ENCODE measurements around the gene CAPN5. TPM values are rescaled to one million over a fixed set of nuclear protein-coding genes. Genes with fewer than 3 reads are reported as not detected.

The CAPN5 gene
- total and polyA plus RNA-seq, 2 of the 13 experiments (the other 11 are each of a cell fraction or from before 2014, with no cell fraction given) = 0.27 to 1.2 TPM

GRCh38 chr11:77130763-77131513, 64.2 kb downstream of the CAPN5 start (continued):
- TF ChIP-seq, protein P1, sequence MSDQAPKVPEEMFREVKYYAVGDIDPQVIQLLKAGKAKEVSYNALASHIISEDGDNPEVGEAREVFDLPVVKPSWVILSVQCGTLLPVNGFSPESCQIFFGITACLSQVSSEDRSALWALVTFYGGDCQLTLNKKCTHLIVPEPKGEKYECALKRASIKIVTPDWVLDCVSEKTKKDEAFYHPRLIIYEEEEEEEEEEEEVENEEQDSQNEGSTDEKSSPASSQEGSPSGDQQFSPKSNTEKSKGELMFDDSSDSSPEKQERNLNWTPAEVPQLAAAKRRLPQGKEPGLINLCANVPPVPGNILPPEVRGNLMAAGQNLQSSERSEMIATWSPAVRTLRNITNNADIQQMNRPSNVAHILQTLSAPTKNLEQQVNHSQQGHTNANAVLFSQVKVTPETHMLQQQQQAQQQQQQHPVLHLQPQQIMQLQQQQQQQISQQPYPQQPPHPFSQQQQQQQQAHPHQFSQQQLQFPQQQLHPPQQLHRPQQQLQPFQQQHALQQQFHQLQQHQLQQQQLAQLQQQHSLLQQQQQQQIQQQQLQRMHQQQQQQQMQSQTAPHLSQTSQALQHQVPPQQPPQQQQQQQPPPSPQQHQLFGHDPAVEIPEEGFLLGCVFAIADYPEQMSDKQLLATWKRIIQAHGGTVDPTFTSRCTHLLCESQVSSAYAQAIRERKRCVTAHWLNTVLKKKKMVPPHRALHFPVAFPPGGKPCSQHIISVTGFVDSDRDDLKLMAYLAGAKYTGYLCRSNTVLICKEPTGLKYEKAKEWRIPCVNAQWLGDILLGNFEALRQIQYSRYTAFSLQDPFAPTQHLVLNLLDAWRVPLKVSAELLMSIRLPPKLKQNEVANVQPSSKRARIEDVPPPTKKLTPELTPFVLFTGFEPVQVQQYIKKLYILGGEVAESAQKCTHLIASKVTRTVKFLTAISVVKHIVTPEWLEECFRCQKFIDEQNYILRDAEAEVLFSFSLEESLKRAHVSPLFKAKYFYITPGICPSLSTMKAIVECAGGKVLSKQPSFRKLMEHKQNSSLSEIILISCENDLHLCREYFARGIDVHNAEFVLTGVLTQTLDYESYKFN (CRISPR knock-in tag; conservative IDR thresholded peaks at IDR 0.05) = peak; percentile 78
- TF ChIP-seq, protein P2, sequence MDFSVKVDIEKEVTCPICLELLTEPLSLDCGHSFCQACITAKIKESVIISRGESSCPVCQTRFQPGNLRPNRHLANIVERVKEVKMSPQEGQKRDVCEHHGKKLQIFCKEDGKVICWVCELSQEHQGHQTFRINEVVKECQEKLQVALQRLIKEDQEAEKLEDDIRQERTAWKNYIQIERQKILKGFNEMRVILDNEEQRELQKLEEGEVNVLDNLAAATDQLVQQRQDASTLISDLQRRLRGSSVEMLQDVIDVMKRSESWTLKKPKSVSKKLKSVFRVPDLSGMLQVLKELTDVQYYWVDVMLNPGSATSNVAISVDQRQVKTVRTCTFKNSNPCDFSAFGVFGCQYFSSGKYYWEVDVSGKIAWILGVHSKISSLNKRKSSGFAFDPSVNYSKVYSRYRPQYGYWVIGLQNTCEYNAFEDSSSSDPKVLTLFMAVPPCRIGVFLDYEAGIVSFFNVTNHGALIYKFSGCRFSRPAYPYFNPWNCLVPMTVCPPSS (IDR thresholded peaks at IDR 0.05) = no peak
- TF ChIP-seq JUN (CRISPR knock-in tag; IDR thresholded peaks at IDR 0.05) (0 out of 2 replicates have a peak, but pooled peaks have one; percentile 30), FOXC1 (CRISPR knock-in tag; IDR thresholded peaks at IDR 0.05; ENCODE audit: borderline replicate concordance) (0 out of 2 replicates have a peak, but pooled peaks have one; percentile 70), TEAD2 (CRISPR knock-in tag; IDR thresholded peaks at IDR 0.05) (no peak), ZNF460 (CRISPR knock-in tag; IDR thresholded peaks at IDR 0.05; ENCODE audit: borderline replicate concordance) (no peak), ZSCAN9 (CRISPR knock-in tag; IDR thresholded peaks at IDR 0.05; ENCODE audit: borderline replicate concordance) (peak; percentile 27; the same call in 1 of the 2 replicates), PAF1 (CRISPR knock-in tag; IDR thresholded peaks at IDR 0.05) (no peak), CENPBD1 (CRISPR knock-in tag; IDR thresholded peaks at IDR 0.05; ENCODE audit: borderline replicate concordance, low read depth) (no peak), KDM6A (CRISPR knock-in tag; IDR thresholded peaks at IDR 0.05; ENCODE audit: low read depth) (peak; percentile 45; the same call in 1 of the 2 replicates), MEF2D (CRISPR knock-in tag; IDR thresholded peaks at IDR 0.05) (no peak), HOXA5 (CRISPR knock-in tag; IDR thresholded peaks at IDR 0.05) (no peak), DBP (CRISPR knock-in tag; IDR thresholded peaks at IDR 0.05; ENCODE audit: not compliant biosample characterization) (no peak), ZFP62 (CRISPR knock-in tag; IDR thresholded peaks at IDR 0.05) (no peak), LBX2 (CRISPR knock-in tag; IDR thresholded peaks at IDR 0.05; ENCODE audit: borderline replicate concordance) (no peak), NR1H2 (CRISPR knock-in tag; IDR thresholded peaks at IDR 0.05; ENCODE audit: borderline replicate concordance, low read depth) (no peak), CCAR2 (optimal IDR thresholded peaks at IDR 0.05; ENCODE audit: low read depth, low read length) (no peak), ELF1 (CRISPR knock-in tag; IDR thresholded peaks at IDR 0.05) (no peak), ZNF883 (CRISPR knock-in tag; IDR thresholded peaks at IDR 0.05; ENCODE audit: not compliant biosample characterization) (no peak), ZNF337 (CRISPR knock-in tag; IDR thresholded peaks at IDR 0.05; ENCODE audit: borderline replicate concordance, low read depth) (no peak), SRSF4 (IDR thresholded peaks at IDR 0.05; ENCODE audit: low read depth, low read length, poor library complexity, severe bottlenecking) (no peak), MIER3 (CRISPR knock-in tag; IDR thresholded peaks at IDR 0.05; ENCODE audit: borderline replicate concordance) (no peak)
- TF ChIP-seq, protein P3, sequence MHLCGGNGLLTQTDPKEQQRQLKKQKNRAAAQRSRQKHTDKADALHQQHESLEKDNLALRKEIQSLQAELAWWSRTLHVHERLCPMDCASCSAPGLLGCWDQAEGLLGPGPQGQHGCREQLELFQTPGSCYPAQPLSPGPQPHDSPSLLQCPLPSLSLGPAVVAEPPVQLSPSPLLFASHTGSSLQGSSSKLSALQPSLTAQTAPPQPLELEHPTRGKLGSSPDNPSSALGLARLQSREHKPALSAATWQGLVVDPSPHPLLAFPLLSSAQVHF (CRISPR knock-in tag; IDR thresholded peaks at IDR 0.05) = no peak

All from HepG2 (cell line).